NCI-H1048 (cell line): ENCODE measurements around the gene SYNDIG1.

Source experiments
- DNase-seq: peaks from one replicate; lab custom pipeline; 2025; lab: John Stamatoyannopoulos, UW

Gene SYNDIG1

DNA sequence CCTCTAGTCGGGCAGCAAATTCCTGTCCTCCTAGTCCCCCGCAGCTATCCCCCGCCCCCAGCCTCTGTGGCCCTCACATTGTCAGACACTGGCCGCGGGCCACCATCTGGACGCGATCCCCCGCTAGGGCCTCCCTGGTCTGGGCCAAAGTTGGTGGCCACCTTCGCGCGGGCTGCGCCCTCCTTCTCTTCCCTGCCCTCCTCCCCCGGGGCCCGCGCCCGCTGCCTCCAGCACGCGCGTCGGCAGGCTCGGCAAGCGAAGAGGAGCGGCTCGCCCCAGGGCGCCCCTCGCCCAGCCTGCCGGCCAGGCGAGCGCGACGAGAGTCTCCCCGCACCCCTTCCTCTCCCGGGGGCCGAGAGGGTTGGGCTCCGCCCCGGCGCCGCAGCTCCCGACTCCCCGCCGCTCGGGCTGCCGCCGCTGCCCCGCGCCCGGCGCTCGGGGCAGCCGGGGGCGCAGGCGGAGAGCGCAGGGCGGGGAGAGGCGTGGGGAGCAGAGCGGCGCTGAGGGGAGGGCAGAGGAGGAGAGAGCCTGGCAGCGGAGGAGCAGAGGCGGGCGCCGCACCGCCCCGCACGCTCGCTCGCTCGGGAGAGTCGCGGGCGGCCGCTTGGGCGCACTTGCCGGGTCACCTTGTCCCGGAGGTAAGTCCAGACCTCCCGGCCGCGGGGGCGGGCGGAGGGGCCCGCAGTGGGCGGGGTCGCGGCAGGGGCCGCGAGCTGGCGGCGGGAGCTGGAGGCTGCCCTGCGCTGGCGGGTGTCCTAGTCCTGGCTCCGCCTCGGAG, at the start of gene SYNDIG1:
TSS of gene SYNDIG1 (plus strand) at position 514 of the 778 bp plus-strand sequence. CDS start 73,469 bp downstream, outside the sequence.
- DNase-seq = no peak

GRCh38 chr20:24419786-24420185, 49.6 kb upstream of the SYNDIG1 start:
- DNase-seq = no peak

- no peak for DNase-seq
These were observed 48.9 kb upstream of the SYNDIG1 start for GRCh38 chr20:24420567-24420966.

DNA sequence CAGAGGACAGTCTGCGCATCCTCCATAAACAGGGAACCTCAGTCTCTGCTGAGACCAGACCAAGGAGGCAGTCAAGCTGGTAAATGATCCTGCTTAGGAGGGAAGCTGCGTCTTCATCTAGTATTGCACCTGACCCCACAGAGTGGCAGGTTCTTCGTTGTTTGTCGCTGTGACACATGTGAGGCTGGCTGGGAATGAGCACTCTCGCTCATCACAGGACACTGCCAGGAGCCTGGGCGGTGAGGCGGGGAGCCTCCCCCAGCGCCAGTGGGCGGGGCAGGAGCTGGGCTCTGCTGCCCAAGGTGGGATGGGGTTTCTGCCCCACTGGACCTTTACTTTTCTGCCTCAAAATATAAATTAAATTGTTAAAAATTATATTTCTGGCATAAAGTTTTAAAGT, 48.4 kb upstream of the SYNDIG1 start:
- DNase-seq = no peak

DNA sequence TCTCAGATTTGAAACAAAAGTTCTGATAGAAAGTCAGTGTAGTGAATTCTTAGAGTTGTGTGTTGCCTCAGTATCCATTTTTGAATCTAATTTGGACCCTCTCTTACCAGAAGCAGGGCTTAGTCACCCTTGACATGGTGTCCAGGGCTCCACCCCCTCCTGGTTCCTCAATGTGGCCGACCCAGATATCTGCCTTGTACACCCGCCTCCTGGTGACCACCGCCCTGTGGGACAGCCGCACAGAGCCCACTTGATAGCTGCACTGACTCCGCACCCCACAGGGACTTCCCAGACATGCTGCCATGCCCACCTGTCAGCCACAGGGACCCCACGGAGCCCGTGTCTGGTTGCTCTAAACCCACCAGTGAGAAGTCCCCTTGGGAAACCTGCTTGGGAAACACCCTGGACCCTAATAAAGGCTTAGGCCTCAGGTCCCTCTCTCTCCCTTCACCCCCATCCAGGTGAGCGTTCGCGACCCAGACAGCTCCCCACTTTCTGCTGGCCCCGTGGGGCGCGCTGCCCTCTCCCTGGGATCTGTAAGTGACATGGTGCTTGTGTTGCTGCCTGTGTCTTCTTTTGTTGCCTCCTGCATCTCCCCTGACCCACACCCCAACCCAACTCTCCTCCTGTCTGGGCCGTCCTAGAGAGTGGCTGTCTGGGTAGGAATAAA, 47.2 kb upstream of the SYNDIG1 start:
- no peak for DNase-seq

GRCh38 chr20:24423390-24424313, 45.8 kb upstream of the SYNDIG1 start:
- no peak for DNase-seq

DNA sequence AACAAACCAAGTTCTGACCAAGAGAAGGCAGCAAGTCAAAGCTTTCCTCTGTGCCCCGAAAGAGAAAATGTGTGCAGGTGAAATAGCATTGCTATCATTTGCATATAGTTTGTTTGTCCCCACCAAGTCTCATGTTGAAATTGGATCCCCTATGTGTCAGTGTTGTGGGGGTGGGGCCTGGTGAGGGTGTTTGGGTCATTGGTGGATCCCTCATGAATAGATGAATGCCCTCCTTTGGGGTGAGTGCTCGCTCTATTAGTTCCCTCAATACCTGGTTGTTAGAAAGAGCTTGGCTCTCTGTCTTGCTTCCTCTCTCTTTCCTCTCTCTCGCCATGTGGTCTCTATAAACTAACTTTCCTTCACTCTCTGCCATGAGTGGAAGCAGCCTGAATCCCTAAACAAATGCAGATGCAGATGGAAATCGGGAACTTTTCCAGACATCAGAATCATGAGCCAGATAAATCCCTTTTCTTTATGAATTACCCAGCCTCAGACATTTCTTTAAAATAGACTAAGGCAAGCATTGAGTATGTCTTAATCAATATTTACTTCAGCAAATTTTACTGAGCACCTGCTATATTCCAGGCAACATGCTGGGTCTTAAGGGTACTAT, 43.8 kb upstream of the SYNDIG1 start:
- DNase-seq = no peak

DNA sequence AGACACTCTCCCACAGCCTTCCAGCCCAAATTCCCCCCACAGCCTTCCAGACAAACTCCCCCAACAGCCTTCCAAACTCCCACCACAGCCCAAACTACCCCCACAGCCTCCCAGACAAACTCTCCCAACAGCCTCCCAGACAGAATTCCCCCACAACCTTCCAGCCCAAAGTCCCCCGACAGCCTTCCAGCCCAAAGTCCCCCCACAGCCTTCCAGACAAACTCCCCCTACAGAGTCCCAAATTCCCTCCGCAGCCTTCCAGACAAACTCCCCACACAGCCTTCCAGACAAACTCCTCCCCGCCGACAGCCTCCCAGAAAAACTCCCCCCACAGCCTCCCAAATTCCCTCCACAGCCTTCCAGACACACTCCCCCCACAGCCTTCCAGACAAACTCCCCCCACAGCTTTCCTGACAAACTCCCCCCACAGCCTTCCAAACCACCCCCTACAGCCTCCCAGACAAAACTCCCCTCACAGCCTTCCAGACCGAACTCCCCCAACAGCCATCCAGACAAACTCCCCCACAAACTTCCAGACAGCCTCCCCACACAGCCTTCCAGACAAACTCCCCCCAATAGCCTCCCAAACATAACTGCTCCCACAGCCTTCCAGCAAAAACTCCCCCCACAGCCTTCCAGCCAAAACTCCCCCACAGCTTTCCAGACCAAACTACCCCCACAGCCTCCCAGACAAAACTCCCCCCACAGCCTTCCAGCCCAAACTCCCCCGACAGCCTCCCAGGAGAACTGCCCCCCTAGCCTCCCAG, 38.0 kb upstream of the SYNDIG1 start:
- DNase-seq = no peak

DNA sequence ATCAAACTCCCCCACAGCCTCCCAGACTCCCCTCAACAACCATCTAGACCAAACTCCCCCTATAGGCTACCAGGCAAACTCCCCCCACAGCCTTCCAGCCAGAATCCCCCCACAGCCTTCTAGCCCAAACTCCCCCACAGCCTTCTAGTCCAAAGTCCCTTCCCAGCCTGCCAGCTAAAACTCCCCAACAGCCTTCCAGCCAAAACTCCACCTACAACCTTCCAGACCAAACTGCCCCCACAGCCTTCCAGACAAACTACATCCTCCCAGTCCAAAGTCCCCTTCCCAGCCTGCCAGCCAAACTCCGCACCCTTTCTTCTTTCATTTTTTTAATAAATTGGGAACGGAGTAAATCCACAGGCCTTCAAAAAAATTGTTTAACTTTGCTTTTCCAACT, 37.4 kb upstream of the SYNDIG1 start:
- no peak for DNase-seq

- DNase-seq = peak; percentile 76
These were observed 33.3 kb upstream of the SYNDIG1 start for GRCh38 chr20:24436160-24436559.

- no peak for DNase-seq
These were observed 32.0 kb upstream of the SYNDIG1 start for GRCh38 chr20:24437196-24438082.

GRCh38 chr20:24438331-24438730, 31.1 kb upstream of the SYNDIG1 start:
- DNase-seq = no peak

- DNase-seq = no peak
These were observed 29.6 kb upstream of the SYNDIG1 start for GRCh38 chr20:24439737-24440387.

DNA sequence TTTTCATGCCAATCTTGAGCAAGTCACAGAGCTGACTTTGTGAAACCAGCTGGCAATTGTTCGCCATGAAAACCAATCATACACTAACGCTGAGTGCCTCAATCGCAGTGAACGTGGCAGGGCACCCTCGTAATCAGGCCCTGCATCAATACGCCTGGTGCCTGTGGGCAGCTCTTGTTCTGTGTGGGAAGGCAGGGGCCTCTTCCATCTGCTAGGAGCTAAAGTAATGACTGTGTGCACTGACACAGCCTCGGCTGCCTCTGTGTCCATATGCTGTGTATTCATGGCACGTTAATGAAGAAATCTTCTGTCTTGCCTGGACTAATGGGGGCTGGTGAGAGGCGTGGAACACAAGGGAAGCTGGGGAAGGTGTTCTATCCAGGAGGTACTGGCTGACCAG, 27.8 kb upstream of the SYNDIG1 start:
- no peak for DNase-seq

GRCh38 chr20:24442909-24443308, 26.5 kb upstream of the SYNDIG1 start:
- DNase-seq = no peak

GRCh38 chr20:24443436-24443835, 26.0 kb upstream of the SYNDIG1 start:
- no peak for DNase-seq

GRCh38 chr20:24444526-24445190, 24.8 kb upstream of the SYNDIG1 start:
- DNase-seq = no peak

GRCh38 chr20:24445510-24446170, 23.8 kb upstream of the SYNDIG1 start:
- no peak for DNase-seq

DNA sequence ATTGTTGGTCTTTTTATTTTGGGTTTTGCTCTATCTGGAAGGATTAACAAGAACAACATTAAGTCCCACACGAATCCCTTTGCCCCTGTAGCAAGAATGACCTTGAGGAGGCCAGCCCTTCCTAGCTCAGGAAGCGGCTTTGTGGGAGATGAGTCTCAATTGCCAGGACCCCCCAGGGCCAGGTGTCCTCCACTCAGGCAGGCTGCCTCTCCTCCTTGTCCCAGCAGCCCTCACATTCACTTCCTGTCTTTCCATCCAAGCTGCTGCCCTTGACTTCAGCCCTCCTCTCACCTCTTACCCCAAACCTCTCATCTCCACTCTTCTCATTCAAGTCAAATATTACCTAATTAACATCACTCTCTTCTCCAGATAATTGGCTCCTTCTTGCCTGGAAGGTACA, 22.6 kb upstream of the SYNDIG1 start:
- no peak for DNase-seq
